HL-60 (cell line): ENCODE results near the gene FADS6.

Experiments
- DNase-seq, 2 experiments: peaks; one replicate each; pipeline ENCODE4 v3.0.0-alpha.2; 2010 to 2020; ENCODE audit warnings: low read depth in 1 of 2, low spot score in 1 of 2
- H3K27ac ChIP-seq: fragments of 250-450 bp; sonication (Bioruptor Pico); replicated peaks from 2 replicates; pipeline ENCODE4 v1.5.1; 2020; ENCODE audit warnings: mild to moderate bottlenecking, moderate library complexity
- H3K27me3 ChIP-seq: fragments of 250-450 bp; sonication (Bioruptor Pico); 2 replicates; pipeline ENCODE4 v1.5.1; 2021; ENCODE audit warnings: mild to moderate bottlenecking, moderate library complexity; ENCODE audit not compliant: insufficient read depth, poor library complexity, severe bottlenecking
- H3K4me3 ChIP-seq: replicated peaks from 2 replicates; pipeline ENCODE4 v1.5.1; 2011; ENCODE audit warnings: mild to moderate bottlenecking, control low read depth, low read length; ENCODE audit not compliant: insufficient read depth
- GABPA ChIP-seq: IDR thresholded peaks from 2 replicates; pipeline ENCODE4 v1.6.1; 2012; ENCODE audit warnings: low read depth
- POLR2AphosphoS5 ChIP-seq: IDR thresholded peaks from 2 replicates; pipeline ENCODE4 v1.6.1; 2012; ENCODE audit warnings: low read depth
- SPI1 ChIP-seq: IDR thresholded peaks from 2 replicates; pipeline ENCODE4 v1.6.1; 2012; ENCODE audit warnings: low read depth, mild to moderate bottlenecking, borderline replicate concordance
- TF ChIP-seq, protein P1 (sequence below): IDR thresholded peaks from 2 replicates; pipeline ENCODE4 v1.6.1; 2012; ENCODE audit warnings: low read depth; ENCODE audit not compliant: insufficient replicate concordance
- TF ChIP-seq, protein P2 (sequence below): IDR thresholded peaks from one replicate; pipeline ENCODE4 v1.5.1; 2011; ENCODE audit warnings: low read length, control low read depth, inconsistent platforms; ENCODE audit not compliant: insufficient read depth

The FADS6 gene

DNA sequence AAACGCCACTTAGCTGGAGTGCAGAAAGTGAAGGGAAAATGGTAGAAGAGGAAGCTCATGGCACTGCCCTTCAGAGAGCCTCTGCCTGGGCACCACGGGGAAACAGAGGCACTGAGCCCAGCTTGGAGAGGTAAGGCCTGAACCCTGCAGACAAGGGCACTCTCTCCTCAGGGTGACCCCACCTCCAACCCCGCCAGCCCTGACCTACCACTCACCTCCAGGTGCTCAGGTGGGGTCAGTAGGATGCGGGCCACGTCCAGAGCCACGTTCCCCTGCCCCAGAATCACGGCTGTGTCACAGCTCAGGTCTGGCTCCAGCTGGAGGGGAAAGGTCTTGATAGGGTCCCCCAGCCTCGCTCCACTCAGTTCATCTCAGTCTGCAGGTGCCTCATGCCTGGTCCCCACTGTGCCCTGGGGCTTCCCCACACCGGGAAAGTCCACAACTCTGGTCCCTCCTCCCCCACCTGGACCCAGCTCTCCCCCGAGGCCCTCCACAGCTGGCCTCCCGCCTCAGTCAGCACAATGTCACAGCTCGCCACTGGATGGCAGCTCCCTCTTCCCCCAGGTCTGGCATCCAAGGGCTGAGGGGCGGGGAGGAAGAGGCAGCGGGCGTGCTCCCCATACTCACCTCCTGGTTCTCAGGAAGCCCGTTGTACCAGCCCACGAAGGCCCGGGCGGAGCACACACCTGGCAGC is 27.8 kb downstream of the FADS6 start:
- no peak for DNase-seq
- no peak overlapping the region for H3K27ac ChIP-seq

DNA sequence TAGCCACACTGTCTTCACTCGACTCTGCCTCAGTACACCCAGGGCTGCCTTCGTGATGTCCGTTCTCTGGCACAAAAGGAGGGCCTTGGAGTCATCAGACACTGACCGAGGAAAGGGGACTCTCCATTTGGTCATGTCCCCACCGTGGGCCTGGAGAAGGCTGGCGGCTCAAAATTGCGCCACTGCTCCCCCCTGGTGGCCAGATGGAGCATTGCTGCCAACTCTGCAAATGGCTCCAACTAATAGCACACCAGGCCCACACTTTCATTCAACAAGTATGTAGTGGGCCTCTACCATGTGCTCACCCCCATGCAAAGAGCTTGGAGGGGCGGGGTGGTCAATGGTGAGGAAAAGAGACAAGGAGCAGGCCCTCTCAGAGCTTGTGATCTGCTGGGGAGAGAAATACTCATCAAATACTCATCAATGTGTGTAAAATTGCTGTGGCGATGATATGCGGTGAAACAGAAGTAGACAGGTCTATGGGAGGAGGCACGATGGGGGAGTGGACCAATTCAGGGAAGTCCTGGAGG is 28.5 kb downstream of the FADS6 start:
- TF ChIP-seq, protein P1, sequence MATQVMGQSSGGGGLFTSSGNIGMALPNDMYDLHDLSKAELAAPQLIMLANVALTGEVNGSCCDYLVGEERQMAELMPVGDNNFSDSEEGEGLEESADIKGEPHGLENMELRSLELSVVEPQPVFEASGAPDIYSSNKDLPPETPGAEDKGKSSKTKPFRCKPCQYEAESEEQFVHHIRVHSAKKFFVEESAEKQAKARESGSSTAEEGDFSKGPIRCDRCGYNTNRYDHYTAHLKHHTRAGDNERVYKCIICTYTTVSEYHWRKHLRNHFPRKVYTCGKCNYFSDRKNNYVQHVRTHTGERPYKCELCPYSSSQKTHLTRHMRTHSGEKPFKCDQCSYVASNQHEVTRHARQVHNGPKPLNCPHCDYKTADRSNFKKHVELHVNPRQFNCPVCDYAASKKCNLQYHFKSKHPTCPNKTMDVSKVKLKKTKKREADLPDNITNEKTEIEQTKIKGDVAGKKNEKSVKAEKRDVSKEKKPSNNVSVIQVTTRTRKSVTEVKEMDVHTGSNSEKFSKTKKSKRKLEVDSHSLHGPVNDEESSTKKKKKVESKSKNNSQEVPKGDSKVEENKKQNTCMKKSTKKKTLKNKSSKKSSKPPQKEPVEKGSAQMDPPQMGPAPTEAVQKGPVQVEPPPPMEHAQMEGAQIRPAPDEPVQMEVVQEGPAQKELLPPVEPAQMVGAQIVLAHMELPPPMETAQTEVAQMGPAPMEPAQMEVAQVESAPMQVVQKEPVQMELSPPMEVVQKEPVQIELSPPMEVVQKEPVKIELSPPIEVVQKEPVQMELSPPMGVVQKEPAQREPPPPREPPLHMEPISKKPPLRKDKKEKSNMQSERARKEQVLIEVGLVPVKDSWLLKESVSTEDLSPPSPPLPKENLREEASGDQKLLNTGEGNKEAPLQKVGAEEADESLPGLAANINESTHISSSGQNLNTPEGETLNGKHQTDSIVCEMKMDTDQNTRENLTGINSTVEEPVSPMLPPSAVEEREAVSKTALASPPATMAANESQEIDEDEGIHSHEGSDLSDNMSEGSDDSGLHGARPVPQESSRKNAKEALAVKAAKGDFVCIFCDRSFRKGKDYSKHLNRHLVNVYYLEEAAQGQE: no peak
- TF ChIP-seq SPI1: no peak
- TF ChIP-seq, protein P2, sequence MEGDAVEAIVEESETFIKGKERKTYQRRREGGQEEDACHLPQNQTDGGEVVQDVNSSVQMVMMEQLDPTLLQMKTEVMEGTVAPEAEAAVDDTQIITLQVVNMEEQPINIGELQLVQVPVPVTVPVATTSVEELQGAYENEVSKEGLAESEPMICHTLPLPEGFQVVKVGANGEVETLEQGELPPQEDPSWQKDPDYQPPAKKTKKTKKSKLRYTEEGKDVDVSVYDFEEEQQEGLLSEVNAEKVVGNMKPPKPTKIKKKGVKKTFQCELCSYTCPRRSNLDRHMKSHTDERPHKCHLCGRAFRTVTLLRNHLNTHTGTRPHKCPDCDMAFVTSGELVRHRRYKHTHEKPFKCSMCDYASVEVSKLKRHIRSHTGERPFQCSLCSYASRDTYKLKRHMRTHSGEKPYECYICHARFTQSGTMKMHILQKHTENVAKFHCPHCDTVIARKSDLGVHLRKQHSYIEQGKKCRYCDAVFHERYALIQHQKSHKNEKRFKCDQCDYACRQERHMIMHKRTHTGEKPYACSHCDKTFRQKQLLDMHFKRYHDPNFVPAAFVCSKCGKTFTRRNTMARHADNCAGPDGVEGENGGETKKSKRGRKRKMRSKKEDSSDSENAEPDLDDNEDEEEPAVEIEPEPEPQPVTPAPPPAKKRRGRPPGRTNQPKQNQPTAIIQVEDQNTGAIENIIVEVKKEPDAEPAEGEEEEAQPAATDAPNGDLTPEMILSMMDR: peak; percentile 97
- no peak for TF ChIP-seq GABPA
- TF ChIP-seq POLR2AphosphoS5: no peak
- Histone ChIP-seq H3K27ac (no peak overlapping the region), H3K4me3 (no peak overlapping the region), H3K27me3 (peaks cover 18% of the 10 kb centered on the region)
- DNase-seq: peak in 1 of 2 experiments; percentile 70

More for the DNA sequence above, 27.8 kb downstream of the FADS6 start:
- TF ChIP-seq GABPA: no peak
- TF ChIP-seq, protein P2: no peak
- TF ChIP-seq SPI1: no peak
- no peak for TF ChIP-seq POLR2AphosphoS5
- TF ChIP-seq, protein P1: no peak
- Histone ChIP-seq H3K4me3 (no peak overlapping the region), H3K27me3 (peaks cover 11% of the 10 kb centered on the region)

DNA sequence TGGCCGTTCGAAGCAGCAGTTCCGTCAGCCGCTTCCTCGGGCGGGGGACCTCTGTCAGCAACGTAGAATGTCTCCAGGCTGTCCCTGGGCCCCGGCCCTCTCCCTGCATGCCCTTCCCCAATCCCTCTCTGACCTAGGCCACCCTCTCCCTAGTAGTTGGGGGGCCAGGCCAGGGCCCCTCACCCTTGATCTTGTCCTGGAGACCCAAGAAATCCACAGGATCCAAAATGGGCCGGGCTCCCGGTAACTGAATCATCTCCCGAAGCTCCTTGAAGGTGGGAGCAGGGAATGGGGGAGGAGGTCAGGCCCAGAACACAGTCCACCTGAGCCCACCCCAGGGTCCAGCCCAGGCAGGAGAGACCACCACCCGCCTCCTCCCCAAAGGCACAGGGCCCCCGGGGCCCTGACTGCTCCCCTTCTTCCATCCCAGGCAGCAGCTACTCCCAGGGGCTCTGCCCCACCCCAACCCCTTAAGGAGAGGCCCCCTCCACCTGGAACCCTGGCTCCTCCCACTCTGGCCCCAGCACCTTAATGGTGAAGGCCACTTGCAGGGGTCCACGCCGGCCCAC is 29.1 kb downstream of the FADS6 start:
- DNase-seq: no peak
- H3K4me3 ChIP-seq: no peak overlapping the region
- TF ChIP-seq, protein P1: no peak
- TF ChIP-seq, protein P2: no peak
- TF ChIP-seq SPI1 (no peak), POLR2AphosphoS5 (no peak), GABPA (no peak)
- peaks cover 21% of the 10 kb centered on the region for H3K27me3 ChIP-seq
- no peak overlapping the region for H3K27ac ChIP-seq
